ENCODE data around the gene DNAJB2. TPM values are rescaled to one million over a fixed set of nuclear protein-coding genes. Genes with fewer than 3 reads are reported as not detected.

DNAJB2 gene
- total RNA-seq, 6 experiments from 2014 or later, result 39.7 to 45.4 (median 41.5) TPM

GRCh38 chr2:219266232-219266631 is 12.9 kb upstream of the DNAJB2 start:
- Mint-ChIP-seq H3K4me1 (ENCODE audit: low read depth) (peaks cover 6% of the 10 kb centered on the region; the same call in 1 of the 2 replicates), H3K4me3 (no peak overlapping the region), H3K27me3 (ENCODE audit: insufficient read depth) (peaks cover 22% of the 10 kb centered on the region), H3K36me3 (ENCODE audit: low read depth) (no peaks in the 10 kb centered on the region), H3K27ac (no peak overlapping the region), H3K9me3 (no peaks in the 10 kb centered on the region)
- no peak for DNase-seq
- no peak for TF ChIP-seq CTCF (IDR thresholded peaks at IDR 0.05)

- no peak overlapping the region for H3K4me3 Mint-ChIP-seq
- H3K27me3 Mint-ChIP-seq (ENCODE audit: insufficient read depth), result peaks cover 22% of the 10 kb centered on the region
- H3K36me3 Mint-ChIP-seq (ENCODE audit: low read depth), result no peaks in the 10 kb centered on the region
- TF ChIP-seq CTCF (IDR thresholded peaks at IDR 0.05), result no peak
- no peaks in the 10 kb centered on the region for H3K9me3 Mint-ChIP-seq
- H3K4me1 Mint-ChIP-seq (ENCODE audit: low read depth), result peaks cover 1% of the 10 kb centered on the region; the same call in 1 of the 2 replicates
- DNase-seq, result no peak
- no peak overlapping the region for H3K27ac Mint-ChIP-seq
Measured at GRCh38 chr2:219266886-219267285, 12.3 kb upstream of the DNAJB2 start.

DNA sequence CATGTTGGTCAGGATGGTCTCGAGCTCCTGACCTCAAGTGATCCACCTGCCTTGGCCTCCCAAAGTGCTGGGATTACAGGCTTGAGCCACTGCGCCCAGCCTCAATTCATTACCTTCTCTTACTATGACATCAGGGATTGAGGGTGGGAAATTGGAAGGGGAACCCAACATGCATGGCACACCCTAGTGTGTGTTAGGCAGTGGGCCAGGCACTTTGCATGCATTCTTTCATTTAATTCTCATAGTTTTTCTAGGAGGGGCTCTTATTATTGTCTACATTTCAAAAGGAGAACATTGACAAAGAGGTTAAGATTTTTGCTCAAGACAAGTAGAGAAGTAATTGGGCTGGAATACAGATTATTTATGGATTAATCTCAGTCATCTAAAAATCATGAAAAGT is 10.9 kb upstream of the DNAJB2 start:
- no peak for TF ChIP-seq CTCF (IDR thresholded peaks at IDR 0.05)
- Mint-ChIP-seq H3K27me3 (ENCODE audit: insufficient read depth) (peaks cover 18% of the 10 kb centered on the region), H3K9me3 (no peaks in the 10 kb centered on the region), H3K4me1 (ENCODE audit: low read depth) (peaks cover 13% of the 10 kb centered on the region), H3K27ac (no peak overlapping the region), H3K4me3 (no peak overlapping the region), H3K36me3 (ENCODE audit: low read depth) (no peaks in the 10 kb centered on the region)
- no peak for DNase-seq

DNA sequence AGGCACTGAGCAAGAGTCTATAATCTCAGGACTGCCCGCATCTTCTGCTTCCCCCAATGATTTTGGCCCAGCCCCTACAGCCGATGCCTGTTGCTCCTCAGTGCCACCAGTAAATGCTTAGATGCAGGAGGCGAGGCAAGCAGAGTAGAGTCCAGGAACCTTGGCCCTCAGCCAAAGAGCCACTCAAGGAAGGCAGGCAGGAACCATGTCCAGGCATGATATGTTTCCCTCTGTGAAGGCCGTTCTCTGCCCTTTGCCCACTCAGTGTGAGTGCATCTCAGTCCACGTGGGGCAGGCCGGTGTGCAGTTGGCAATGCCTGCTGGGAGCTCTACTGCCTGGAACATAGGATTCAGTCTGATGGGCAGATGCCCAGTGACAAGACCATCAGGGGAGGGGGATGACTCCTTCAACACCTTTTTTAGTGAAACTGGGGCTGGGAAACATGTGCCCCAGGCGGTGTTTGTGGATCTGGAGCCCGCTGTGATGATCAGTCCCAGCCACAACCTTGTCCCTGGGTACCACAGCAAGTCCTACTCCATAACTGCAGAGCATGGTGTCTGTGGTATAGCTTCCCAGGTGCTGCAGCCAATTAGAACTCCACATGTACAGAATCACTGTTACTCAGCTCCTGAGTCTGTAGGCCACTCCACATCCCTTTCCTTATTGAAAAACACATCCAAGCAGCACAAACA is 9.7 kb upstream of the DNAJB2 start:
- no peak for TF ChIP-seq CTCF (IDR thresholded peaks at IDR 0.05)
- Mint-ChIP-seq H3K9me3 (no peaks in the 10 kb centered on the region), H3K27ac (no peak overlapping the region), H3K36me3 (ENCODE audit: low read depth) (no peaks in the 10 kb centered on the region), H3K4me1 (ENCODE audit: low read depth) (peaks cover 25% of the 10 kb centered on the region), H3K27me3 (ENCODE audit: insufficient read depth) (peaks cover 15% of the 10 kb centered on the region), H3K4me3 (no peak overlapping the region)
- no peak for DNase-seq

DNA sequence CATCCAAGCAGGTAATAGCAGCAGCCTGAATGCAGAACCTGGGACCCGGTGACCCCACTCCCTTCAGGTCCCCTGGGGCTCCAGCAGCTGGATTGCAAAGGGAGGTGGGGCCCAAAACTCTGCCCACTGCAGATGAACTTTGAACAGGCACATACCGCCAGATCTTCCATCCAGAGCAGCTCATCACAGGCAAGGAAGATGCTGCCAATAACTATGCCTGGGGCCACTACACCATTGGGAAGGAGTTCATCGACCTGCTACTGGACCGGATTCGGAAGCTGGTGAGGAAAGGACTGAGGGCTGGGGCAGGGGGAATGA is 9.2 kb upstream of the DNAJB2 start:
- Mint-ChIP-seq H3K27ac (no peak overlapping the region), H3K36me3 (ENCODE audit: low read depth) (no peaks in the 10 kb centered on the region), H3K4me1 (ENCODE audit: low read depth) (peaks cover 30% of the 10 kb centered on the region), H3K9me3 (no peaks in the 10 kb centered on the region), H3K27me3 (ENCODE audit: insufficient read depth) (peaks cover 11% of the 10 kb centered on the region), H3K4me3 (no peak overlapping the region)
- no peak for DNase-seq
- no peak for TF ChIP-seq CTCF (IDR thresholded peaks at IDR 0.05)
